GM12874 (cell line): ENCODE results near the gene GPRIN1.

ENCODE experiments used
- CTCF ChIP-seq: IDR thresholded peaks from 2 replicates; pipeline ENCODE4 v1.5.1; 2011; ENCODE audit warnings: low read depth, mild to moderate bottlenecking, control low read depth, low read length, moderate library complexity; ENCODE audit not compliant: insufficient read depth

GPRIN1 gene

GRCh38 chr5:176612855-176613254, 2.9 kb upstream of the GPRIN1 start:
- TF ChIP-seq CTCF = no peak

GRCh38 chr5:176612008-176612407, 2.1 kb upstream of the GPRIN1 start:
- TF ChIP-seq CTCF = no peak

GRCh38 chr5:176611435-176611834, 1.5 kb upstream of the GPRIN1 start:
- TF ChIP-seq CTCF = no peak

GRCh38 chr5:176610435-176610773, 448 bp upstream of the GPRIN1 start:
- no peak for TF ChIP-seq CTCF

- TF ChIP-seq CTCF = 0 out of 2 replicates have a peak, but pooled peaks have one; percentile 27
These were observed 826 bp downstream of the GPRIN1 start for GRCh38 chr5:176608937-176609723.

- no peak for TF ChIP-seq CTCF
These were observed 1.7 kb downstream of the GPRIN1 start for GRCh38 chr5:176608142-176608705.

GRCh38 chr5:176606875-176607274, 3.1 kb downstream of the GPRIN1 start:
- no peak for TF ChIP-seq CTCF
